Measurements from ENCODE around the gene SEMA5A.

- TF ChIP-seq CTCF (IDR thresholded peaks at IDR 0.05) (no peak), POLR2A (IDR thresholded peaks at IDR 0.05) (no peak)
Observed at GRCh38 chr5:9245071-9245470, 300.8 kb downstream of the SEMA5A start.

Measured in uterus (tissue), 2 donors.